Esophagus squamous epithelium (tissue), 5 donors: ENCODE results near the gene PAPPA. TPM values are rescaled to one million over a fixed set of nuclear protein-coding genes. Genes with fewer than 3 reads are reported as not detected.
A peak's percentile ranks its signal among the peaks of the same experiment; 100 is the strongest.

Experiments
- DNase-seq: peaks from one replicate; lab custom pipeline; 2025; lab: John Stamatoyannopoulos, UW
- H3K27ac ChIP-seq, 4 donors: fragments of 200-600 bp; sonication (generic); one replicate each; pipeline ENCODE4 v1.5.1; 2016 to 2019; ENCODE audit warnings: mild to moderate bottlenecking in 1 of 4
- H3K27me3 ChIP-seq, 4 donors: fragments of 200-600 bp; sonication (generic); 1 replicate in 3 of 4; 2 replicates in 1 of 4; pipeline versions ENCODE4 v1.5.1 to v1.6.0; 2017 to 2021; ENCODE audit warnings: antibody characterized with exemption in 1 of 4
- H3K36me3 ChIP-seq, 3 donors: fragments of 200-600 bp; sonication (generic); one replicate each; pipeline ENCODE4 v1.5.1; 2016 to 2019
- H3K4me1 ChIP-seq, 3 donors: fragments of 200-600 bp; sonication (generic); one replicate each; pipeline ENCODE4 v1.5.1; 2017 to 2019
- H3K4me3 ChIP-seq, 4 donors: fragments of 200-600 bp; sonication (generic); 1 replicate in 3 of 4; 2 replicates in 1 of 4; pipeline ENCODE4 v1.5.1; 2016 to 2019; ENCODE audit warnings: mild to moderate bottlenecking in 2 of 4, moderate library complexity in 1 of 4
- H3K9me3 ChIP-seq, 3 donors: fragments of 200-600 bp; sonication (generic); one replicate each; pipeline ENCODE4 v1.5.1; 2016 to 2019
- POLR2A ChIP-seq, 4 donors: fragments of 450-650 bp; IDR thresholded peaks; one replicate each; pipeline ENCODE4 v1.6.1; 2017; ENCODE audit warnings: antibody characterized with exemption in 4 of 4, mild to moderate bottlenecking in 4 of 4, moderate library complexity in 3 of 4
- WGBS, 2 donors: methylation state at CpG; one replicate each; pipeline ENCODE4 v1.1.5; 2018; 5-methylcytosine and 5-hydroxymethylcytosine counted together
- intact Hi-C: fragments of 100-400 bp; cut with DNase I; formaldehyde crosslinking; loops from one replicate; pipeline ENCODE4 v1.15.0; 2022
- total RNA-seq, 4 donors: library from RNA; depleted of rRNA; stranded (reverse); fragments of >200 nt; gene quantifications; one replicate each; pipeline ENCODE4 v1.1.0, GENCODE V29; 2016
- TF ChIP-seq, protein P1 (sequence below), 6 experiments: fragments of 450-650 bp in 4 of 6; fragments of 200-600 bp in 2 of 6; sonication (generic) in 2 of 6; IDR thresholded peaks; one replicate each; pipeline ENCODE4 v1.5.1; 2016 to 2019; ENCODE audit warnings: antibody characterized with exemption in 6 of 6, mild to moderate bottlenecking in 4 of 6, moderate library complexity in 4 of 6
- donor health status: DM: yes; HTN: yes; CAD: no.

The PAPPA gene
- total RNA-seq, 4 donors from 2014 or later, result 8.3 to 13.7 (median 11.4) TPM

- no peak overlapping the region for H3K4me3 ChIP-seq
Observed at GRCh38 chr9:116137581-116137980, 16.0 kb upstream of the PAPPA start.

GRCh38 chr9:116141864-116142561 is 11.6 kb upstream of the PAPPA start:
- WGBS, 2 donors, result 20 to 56% methylated on average over 6 of the region's 6 CpGs
- TF ChIP-seq, protein P1, sequence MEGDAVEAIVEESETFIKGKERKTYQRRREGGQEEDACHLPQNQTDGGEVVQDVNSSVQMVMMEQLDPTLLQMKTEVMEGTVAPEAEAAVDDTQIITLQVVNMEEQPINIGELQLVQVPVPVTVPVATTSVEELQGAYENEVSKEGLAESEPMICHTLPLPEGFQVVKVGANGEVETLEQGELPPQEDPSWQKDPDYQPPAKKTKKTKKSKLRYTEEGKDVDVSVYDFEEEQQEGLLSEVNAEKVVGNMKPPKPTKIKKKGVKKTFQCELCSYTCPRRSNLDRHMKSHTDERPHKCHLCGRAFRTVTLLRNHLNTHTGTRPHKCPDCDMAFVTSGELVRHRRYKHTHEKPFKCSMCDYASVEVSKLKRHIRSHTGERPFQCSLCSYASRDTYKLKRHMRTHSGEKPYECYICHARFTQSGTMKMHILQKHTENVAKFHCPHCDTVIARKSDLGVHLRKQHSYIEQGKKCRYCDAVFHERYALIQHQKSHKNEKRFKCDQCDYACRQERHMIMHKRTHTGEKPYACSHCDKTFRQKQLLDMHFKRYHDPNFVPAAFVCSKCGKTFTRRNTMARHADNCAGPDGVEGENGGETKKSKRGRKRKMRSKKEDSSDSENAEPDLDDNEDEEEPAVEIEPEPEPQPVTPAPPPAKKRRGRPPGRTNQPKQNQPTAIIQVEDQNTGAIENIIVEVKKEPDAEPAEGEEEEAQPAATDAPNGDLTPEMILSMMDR (IDR thresholded peaks at IDR 0.05), result no peak
- no peak for DNase-seq
- no peaks in the 10 kb centered on the region for H3K9me3 ChIP-seq
- H3K27me3 ChIP-seq, result peaks cover 0 to 30% (median 0%) of the 10 kb centered on the region in 4 donors
- intact Hi-C loops, result no loop called here
- H3K4me3 ChIP-seq, result no peak overlapping the region
- no peak overlapping the region for H3K27ac ChIP-seq
- no peaks in the 10 kb centered on the region for H3K36me3 ChIP-seq
- H3K4me1 ChIP-seq, result peaks cover 0 to 36% (median 0%) of the 10 kb centered on the region in 3 donors

More at GRCh38 chr9:116137581-116137980, 16.0 kb upstream of the PAPPA start:
- Histone ChIP-seq H3K27ac (no peak overlapping the region), H3K27me3 (peaks cover 0 to 20% (median 0%) of the 10 kb centered on the region in 4 donors), H3K9me3 (no peaks in the 10 kb centered on the region), H3K36me3 (no peaks in the 10 kb centered on the region), H3K4me1 (peaks cover 0 to 6% (median 0%) of the 10 kb centered on the region in 3 donors)
- DNase-seq, result no peak
- 76 to 85% methylated on average over 5 of the region's 5 CpGs for WGBS, 2 donors
- intact Hi-C loops, result no loop called here
- TF ChIP-seq, protein P1 (IDR thresholded peaks at IDR 0.05), result no peak
- no peak for TF ChIP-seq POLR2A (IDR thresholded peaks at IDR 0.05)

GRCh38 chr9:116142706-116143492 is 10.7 kb upstream of the PAPPA start:
- H3K27ac ChIP-seq, result no peak overlapping the region

GRCh38 chr9:116144038-116144437 is 9.6 kb upstream of the PAPPA start:
- Histone ChIP-seq H3K4me3 (no peak overlapping the region), H3K36me3 (no peaks in the 10 kb centered on the region), H3K9me3 (no peaks in the 10 kb centered on the region), H3K4me1 (peaks cover 0 to 37% (median 0%) of the 10 kb centered on the region in 3 donors), H3K27me3 (peaks cover 0 to 32% (median 0%) of the 10 kb centered on the region in 4 donors), H3K27ac (peak overlapping the region in 1 of 4 donors; percentile 63)
- TF ChIP-seq, protein P1 (IDR thresholded peaks at IDR 0.05), result no peak
- no peak for TF ChIP-seq POLR2A (IDR thresholded peaks at IDR 0.05)
- no peak for DNase-seq
- intact Hi-C loops, result no loop called here
- 27 to 46% methylated on average over 5 of the region's 5 CpGs for WGBS, 2 donors

More at GRCh38 chr9:116142706-116143492, 10.7 kb upstream of the PAPPA start:
- Histone ChIP-seq H3K4me3 (no peak overlapping the region), H3K36me3 (no peaks in the 10 kb centered on the region), H3K4me1 (peaks cover 0 to 37% (median 0%) of the 10 kb centered on the region in 3 donors), H3K27me3 (peaks cover 0 to 30% (median 0%) of the 10 kb centered on the region in 4 donors), H3K9me3 (no peaks in the 10 kb centered on the region)
- TF ChIP-seq POLR2A (IDR thresholded peaks at IDR 0.05), result no peak
- TF ChIP-seq, protein P1 (IDR thresholded peaks at IDR 0.05), result no peak
- intact Hi-C loops, result no loop called here
- 70 to 80% methylated on average over 5 of the region's 5 CpGs for WGBS, 2 donors
- no peak for DNase-seq

DNA sequence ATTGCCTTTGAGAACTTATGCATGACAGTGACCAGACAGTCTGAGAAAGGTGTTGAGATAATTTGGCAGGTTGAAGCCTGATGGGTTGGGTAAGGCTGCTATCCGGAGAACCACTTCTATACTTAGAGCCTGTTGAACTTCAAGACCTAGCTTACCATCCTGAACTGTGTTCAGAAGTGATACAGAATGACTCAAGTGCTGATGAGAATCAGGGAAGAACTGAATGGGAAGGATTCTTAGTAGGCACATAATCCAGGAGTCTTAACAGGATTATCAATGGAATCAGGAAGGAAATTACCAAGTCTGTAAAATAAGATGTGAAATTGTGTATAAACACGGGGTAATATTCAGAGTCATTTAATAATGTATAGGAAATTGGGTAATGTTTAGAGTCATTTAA is 9.0 kb upstream of the PAPPA start:
- DNase-seq, result no peak

More for the DNA sequence above, 9.0 kb upstream of the PAPPA start:
- Histone ChIP-seq H3K36me3 (no peaks in the 10 kb centered on the region), H3K9me3 (no peaks in the 10 kb centered on the region), H3K4me1 (peaks cover 0 to 37% (median 0%) of the 10 kb centered on the region in 3 donors), H3K27ac (peak overlapping the region in 1 of 4 donors; percentile 63), H3K4me3 (no peak overlapping the region), H3K27me3 (peaks cover 0 to 33% (median 0%) of the 10 kb centered on the region in 4 donors)
- TF ChIP-seq POLR2A (IDR thresholded peaks at IDR 0.05), result no peak
- TF ChIP-seq, protein P1 (IDR thresholded peaks at IDR 0.05), result no peak
- intact Hi-C loops, result no loop called here
- 34 to 39% methylated on average over 2 of the region's 2 CpGs for WGBS, 2 donors
